GM23338 (cell line): ENCODE data around the gene CDCP1. TPM values are rescaled to one million over a fixed set of nuclear protein-coding genes. Genes with fewer than 3 reads are reported as not detected.

Experiments used
- ATAC-seq: fragments of 200-7000 bp; cut with Tn5 transposase; 3 replicates; pipeline ENCODE4 v1.9.1; 2020
- DNase-seq: peaks from one replicate; pipeline ENCODE4 v3.0.0-alpha.2; 2015; ENCODE audit warnings: low spot score
- H2AFZ ChIP-seq: fragments of 200-600 bp; sonication (generic); 2 replicates; pipeline ENCODE4 v1.8.0; 2016; ENCODE audit warnings: antibody characterized with exemption, mild to moderate bottlenecking, moderate library complexity
- H3F3A ChIP-seq: fragments of 200-600 bp; sonication (generic); replicated peaks from 2 replicates; pipeline ENCODE4 v1.8.0; 2017; ENCODE audit warnings: antibody characterized with exemption, mixed run types, low read depth
- H3K27ac ChIP-seq: fragments of 200-600 bp; sonication (generic); 2 replicates; pipeline ENCODE4 v1.6.1; 2016; ENCODE audit warnings: low read depth
- H3K27me3 ChIP-seq: fragments of 200-600 bp; sonication (generic); 2 replicates; pipeline ENCODE4 v1.8.0; 2016; ENCODE audit warnings: mild to moderate bottlenecking, mixed run types, moderate library complexity; ENCODE audit not compliant: insufficient read depth
- H3K36me3 ChIP-seq: fragments of 200-600 bp; sonication (generic); 2 replicates; pipeline ENCODE4 v1.8.0; 2016; ENCODE audit warnings: mild to moderate bottlenecking; ENCODE audit not compliant: insufficient read depth
- H3K4me1 ChIP-seq: fragments of 200-600 bp; sonication (generic); 2 replicates; pipeline ENCODE4 v1.8.0; 2016; ENCODE audit warnings: mild to moderate bottlenecking, moderate library complexity; ENCODE audit not compliant: insufficient read depth
- H3K4me2 ChIP-seq: fragments of 200-600 bp; sonication (generic); 2 replicates; pipeline ENCODE4 v1.7.1; 2017; ENCODE audit warnings: mixed run types
- H3K4me3 ChIP-seq: fragments of 200-600 bp; sonication (generic); 2 replicates; pipeline ENCODE4 v1.6.1; 2016; ENCODE audit warnings: mixed run types
- H3K79me2 ChIP-seq: fragments of 200-600 bp; sonication (generic); replicated peaks from 2 replicates; pipeline ENCODE4 v1.8.0; 2017; ENCODE audit warnings: mild to moderate bottlenecking; ENCODE audit not compliant: insufficient read depth
- H3K9me2 ChIP-seq: fragments of 200-600 bp; sonication (generic); 2 replicates; pipeline ENCODE4 v1.8.0; 2017; ENCODE audit not compliant: insufficient read depth
- H4K20me1 ChIP-seq: fragments of 200-600 bp; sonication (generic); replicated peaks from 2 replicates; pipeline ENCODE4 v1.8.0; 2017; ENCODE audit warnings: mild to moderate bottlenecking; ENCODE audit not compliant: insufficient read depth
- H3K27ac Mint-ChIP-seq: 2 replicates; pipeline ENCODE4 v1.8.0; 2020; ENCODE audit warnings: inconsistent platforms, mild to moderate bottlenecking, moderate library complexity, mixed read lengths
- H3K27me3 Mint-ChIP-seq: 3 replicates; pipeline ENCODE4 v1.8.0; 2022; ENCODE audit warnings: low read depth, mild to moderate bottlenecking, moderate library complexity, mixed read lengths, inconsistent platforms; ENCODE audit not compliant: insufficient read depth, poor library complexity
- H3K36me3 Mint-ChIP-seq: 3 replicates; pipeline ENCODE4 v1.8.0; 2021; ENCODE audit warnings: low read depth, mild to moderate bottlenecking, inconsistent platforms, moderate library complexity, mixed read lengths
- H3K4me1 Mint-ChIP-seq: 3 replicates; pipeline ENCODE4 v1.8.0; 2020; ENCODE audit warnings: mild to moderate bottlenecking, inconsistent platforms, mixed read lengths
- H3K4me3 Mint-ChIP-seq: 3 replicates; pipeline ENCODE4 v1.8.0; 2021; ENCODE audit warnings: moderate library complexity, mild to moderate bottlenecking, inconsistent platforms, mixed read lengths
- H3K9me3 Mint-ChIP-seq: 3 replicates; pipeline ENCODE4 v1.8.0; 2020; ENCODE audit warnings: moderate library complexity, mild to moderate bottlenecking, inconsistent platforms, mixed read lengths
- EZH2 ChIP-seq: fragments of 200-600 bp; sonication (generic); IDR thresholded peaks from one replicate; pipeline ENCODE4 v1.8.0; 2017; ENCODE audit warnings: antibody characterized with exemption, mild to moderate bottlenecking, low read depth; ENCODE audit not compliant: unreplicated experiment
- JUNB ChIP-seq: IDR thresholded peaks from one replicate; pipeline ENCODE4 v1.6.1; 2016; ENCODE audit warnings: antibody characterized with exemption; ENCODE audit not compliant: unreplicated experiment
- REST ChIP-seq: IDR thresholded peaks from one replicate; pipeline ENCODE4 v1.6.1; 2018; ENCODE audit warnings: antibody characterized with exemption; ENCODE audit not compliant: unreplicated experiment
- ZNF462 ChIP-seq: fragments of 250-450 bp; sonication (Bioruptor Pico); IDR thresholded peaks from 2 replicates; pipeline ENCODE4 v1.5.0; 2020; ENCODE audit warnings: mild to moderate bottlenecking, moderate library complexity
- polyA plus RNA-seq: library from polyadenylated mRNA; unstranded; fragments of >200 nt; fragmentation: Nextera tagmentation; extraction: Ambion mirVana; gene quantifications from 2 replicates; pipeline ENCODE4 v1.2.1, GENCODE V29; 2016
- total RNA-seq: library from RNA; depleted of rRNA; stranded (reverse); fragments of >200 nt; shearing (Covaris generic); gene quantifications from 2 replicates; pipeline ENCODE4 v1.2.3, GENCODE V29; 2014

The CDCP1 gene
- total and polyA plus RNA-seq, 2 experiments from 2014 or later = 7.7 to 20.1 TPM

GRCh38 chr3:45082142-45082538, 64.0 kb downstream of the CDCP1 start:
- no peak for ATAC-seq
- Mint-ChIP-seq H3K27ac (0 out of 2 replicates have a peak overlapping the region, but pooled peaks have one; percentile 15), H3K4me3 (no peak overlapping the region), H3K36me3 (peaks cover 15% of the 10 kb centered on the region), H3K27me3 (peaks cover 5% of the 10 kb centered on the region), H3K4me1 (no peaks in the 10 kb centered on the region; the same call in 2 of the 3 replicates), H3K9me3 (no peaks in the 10 kb centered on the region; the same call in 2 of the 3 replicates)
- Histone ChIP-seq H3K79me2 (no peaks in the 10 kb centered on the region), H3K4me3 (no peak overlapping the region), H3K4me2 (no peak overlapping the region), H4K20me1 (no peaks in the 10 kb centered on the region), H3F3A (no peaks in the 10 kb centered on the region), H3K9me2 (peaks cover 3% of the 10 kb centered on the region; the same call in 1 of the 2 replicates), H3K36me3 (peaks cover 3% of the 10 kb centered on the region; the same call in 1 of the 2 replicates), H3K4me1 (no peaks in the 10 kb centered on the region; the same call in 1 of the 2 replicates), H3K27me3 (no peaks in the 10 kb centered on the region), H2AFZ (no peak overlapping the region), H3K27ac (no peak overlapping the region)
- no peak for DNase-seq
- TF ChIP-seq EZH2 = no peak
- no peak for TF ChIP-seq JUNB
- TF ChIP-seq ZNF462 (CRISPR knock-in tag) = no peak

- H3F3A ChIP-seq = no peaks in the 10 kb centered on the region
Observed at GRCh38 chr3:45081506-45082141, 64.6 kb downstream of the CDCP1 start.

More at GRCh38 chr3:45081506-45082141, 64.6 kb downstream of the CDCP1 start:
- no peaks in the 10 kb centered on the region for H3K79me2 ChIP-seq
- H3K4me1 ChIP-seq = no peaks in the 10 kb centered on the region; the same call in 1 of the 2 replicates
- H3K27me3 ChIP-seq = no peaks in the 10 kb centered on the region
- H3K27ac ChIP-seq = no peak overlapping the region
- no peak overlapping the region for H2AFZ ChIP-seq
- no peak overlapping the region for H3K4me2 ChIP-seq
- no peaks in the 10 kb centered on the region; the same call in 2 of the 3 replicates for H3K9me3 Mint-ChIP-seq
- H3K36me3 ChIP-seq = peaks cover 3% of the 10 kb centered on the region; the same call in 1 of the 2 replicates
- TF ChIP-seq REST = no peak
- H3K27me3 Mint-ChIP-seq = peaks cover 5% of the 10 kb centered on the region
- H3K27ac Mint-ChIP-seq = 0 out of 2 replicates have a peak overlapping the region, but pooled peaks have one; percentile 15
- H3K36me3 Mint-ChIP-seq = peaks cover 15% of the 10 kb centered on the region
- no peaks in the 10 kb centered on the region for H3K4me1 Mint-ChIP-seq
- no peaks in the 10 kb centered on the region for H4K20me1 ChIP-seq
- no peak overlapping the region for H3K4me3 Mint-ChIP-seq
- H3K4me3 ChIP-seq = no peak overlapping the region
- H3K9me2 ChIP-seq = peaks cover 3% of the 10 kb centered on the region; the same call in 1 of the 2 replicates
- DNase-seq (no peak), ATAC-seq (no peak)
